Urothelium cell line (cell line): ENCODE data around the gene OR6C76.

ENCODE experiments used
- DNase-seq: peaks from one replicate; pipeline ENCODE4 v3.0.0; 2011; ENCODE audit warnings: low spot score, mixed read lengths
- FAIRE-seq: peaks from 2 replicates; lab custom pipeline; 2011; peaks lifted over from hg19 to GRCh38; lab: Jason Lieb, UNC

The OR6C76 gene

GRCh38 chr12:55467836-55468235 is 41.8 kb downstream of the OR6C76 start:
- DNase-seq (no peak), FAIRE-seq (no peak)

- no peak for DNase-seq
- FAIRE-seq, result no peak
Measured at GRCh38 chr12:55469291-55469690, 43.2 kb downstream of the OR6C76 start.

GRCh38 chr12:55470088-55470829 is 44.2 kb downstream of the OR6C76 start, which contains the start of gene OR6C70:
Gene OR6C70 (minus strand): TSS chr12:55470138. CDS start chr12:55470138, 0 bp downstream.
- FAIRE-seq (no peak), DNase-seq (no peak)

GRCh38 chr12:55472264-55472663 is 46.2 kb downstream of the OR6C76 start:
- FAIRE-seq, result no peak
- no peak for DNase-seq
